Measurements from ENCODE around the gene DHCR7. TPM values are rescaled to one million over a fixed set of nuclear protein-coding genes. Genes with fewer than 3 reads are reported as not detected.

Gene DHCR7
- total and polyA plus RNA-seq, 5 experiments from 2014 or later, result 17.1 to 22.1 (median 18.6) TPM

DNA sequence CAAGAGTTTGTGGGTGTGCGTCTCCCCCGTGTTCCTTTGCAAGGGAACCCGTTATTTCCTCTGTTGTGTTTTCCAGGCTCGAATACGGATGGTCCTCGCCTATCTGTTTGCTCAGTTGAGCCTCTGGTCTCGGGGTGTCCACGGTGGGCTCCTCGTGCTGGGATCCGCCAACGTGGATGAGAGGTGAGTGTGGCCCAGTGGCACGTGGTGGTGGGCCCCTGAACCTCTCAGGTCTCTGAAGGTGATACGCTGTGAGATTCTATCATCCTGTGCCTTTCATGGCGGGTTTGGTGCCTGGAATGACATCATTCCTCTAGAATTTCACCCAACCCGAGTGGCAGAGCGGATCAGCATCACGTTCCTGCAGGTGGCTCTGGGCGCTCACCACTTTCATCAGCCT, 37.3 kb upstream of the DHCR7 start:
- POLR2A ChIA-PET, result no interaction called here
- no peak overlapping the region for H3K27ac Mint-ChIP-seq

DNA sequence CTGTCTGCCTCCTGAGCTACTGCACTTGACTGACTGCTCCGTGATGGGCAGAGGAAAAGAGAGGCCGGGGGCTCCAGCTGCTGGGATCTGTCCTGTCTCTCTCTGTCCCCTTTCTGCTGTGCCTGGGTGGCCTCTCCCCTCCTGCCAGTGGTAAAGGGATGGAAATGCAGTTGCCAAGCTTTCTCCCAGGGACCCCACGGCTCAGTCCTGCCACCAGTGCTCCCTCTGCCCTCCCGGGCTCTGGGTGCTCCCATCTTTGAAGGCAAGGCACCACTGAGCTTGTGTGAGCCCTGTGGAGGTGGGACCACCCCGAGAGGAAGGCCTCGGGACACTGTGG, 36.8 kb upstream of the DHCR7 start:
- peaks cover 0 to 8% (median 0%) of the 10 kb centered on the region in 4 donors for H3K4me1 Mint-ChIP-seq
- DNase-seq (no peak), ATAC-seq (no peak)
- POLR2A ChIA-PET, result no interaction called here
- H3K36me3 Mint-ChIP-seq, result peaks cover 9 to 88% (median 46%) of the 10 kb centered on the region in 3 donors
- H3K9me3 Mint-ChIP-seq, result no peaks in the 10 kb centered on the region
- no peak overlapping the region for H3K4me3 Mint-ChIP-seq
- H3K27ac Mint-ChIP-seq, result no peak overlapping the region
- H3K27me3 Mint-ChIP-seq, result no peaks in the 10 kb centered on the region

More for the DNA sequence above, 37.3 kb upstream of the DHCR7 start:
- no peaks in the 10 kb centered on the region for H3K27me3 Mint-ChIP-seq
- no peak for DNase-seq
- H3K9me3 Mint-ChIP-seq, result no peaks in the 10 kb centered on the region
- H3K4me1 Mint-ChIP-seq, result peaks cover 0 to 8% (median 0%) of the 10 kb centered on the region in 4 donors
- no peak overlapping the region for H3K4me3 Mint-ChIP-seq
- ATAC-seq, result no peak
- H3K36me3 Mint-ChIP-seq, result peaks cover 9 to 89% (median 47%) of the 10 kb centered on the region in 3 donors

DNA sequence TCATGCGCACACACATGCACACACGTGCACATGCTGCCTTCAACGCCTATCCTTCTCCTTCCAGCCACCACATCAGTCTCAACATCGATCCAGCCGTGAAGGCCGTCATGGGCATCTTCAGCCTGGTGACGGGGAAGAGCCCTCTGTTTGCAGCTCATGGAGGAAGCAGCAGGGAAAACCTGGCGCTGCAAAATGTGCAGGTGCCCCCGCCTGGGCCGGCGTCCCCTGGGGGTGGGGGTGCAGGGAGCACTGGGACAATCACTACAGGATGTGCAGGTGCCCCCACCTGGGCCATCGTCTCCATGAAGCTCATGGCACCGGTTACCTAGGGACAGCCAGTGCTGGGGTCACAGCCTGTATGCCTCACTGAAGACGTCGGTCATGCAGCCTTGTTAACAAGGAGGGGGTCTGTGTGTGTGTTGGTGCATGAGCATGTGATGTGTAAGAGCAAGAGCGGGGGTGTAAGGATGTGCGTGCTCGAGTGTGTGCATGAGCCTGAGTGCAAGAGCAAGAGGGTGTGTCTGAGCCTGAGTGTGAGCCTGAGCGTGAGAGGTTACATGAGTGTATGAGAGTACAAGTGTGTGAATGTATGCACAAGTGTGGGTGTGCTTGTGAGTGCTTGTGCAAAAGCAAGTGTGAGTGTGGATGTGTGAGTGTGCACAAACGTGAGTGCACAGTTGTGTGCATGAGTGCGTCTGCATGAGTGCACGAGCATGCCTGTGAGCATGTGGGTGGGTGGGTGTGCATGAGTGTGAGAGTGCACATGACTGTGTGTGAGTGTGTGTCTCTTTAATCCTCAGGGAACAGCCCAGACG, 36.3 kb upstream of the DHCR7 start:
- POLR2A ChIA-PET, result no interaction called here
- Mint-ChIP-seq H3K4me1 (peaks cover 0 to 8% (median 0%) of the 10 kb centered on the region in 4 donors), H3K27ac (peak overlapping the region in 1 of 10 donors; percentile 12), H3K27me3 (no peaks in the 10 kb centered on the region), H3K4me3 (no peak overlapping the region), H3K9me3 (no peaks in the 10 kb centered on the region), H3K36me3 (peaks cover 9 to 88% (median 49%) of the 10 kb centered on the region in 3 donors)
- DNase-seq (no peak), ATAC-seq (no peak)

DNA sequence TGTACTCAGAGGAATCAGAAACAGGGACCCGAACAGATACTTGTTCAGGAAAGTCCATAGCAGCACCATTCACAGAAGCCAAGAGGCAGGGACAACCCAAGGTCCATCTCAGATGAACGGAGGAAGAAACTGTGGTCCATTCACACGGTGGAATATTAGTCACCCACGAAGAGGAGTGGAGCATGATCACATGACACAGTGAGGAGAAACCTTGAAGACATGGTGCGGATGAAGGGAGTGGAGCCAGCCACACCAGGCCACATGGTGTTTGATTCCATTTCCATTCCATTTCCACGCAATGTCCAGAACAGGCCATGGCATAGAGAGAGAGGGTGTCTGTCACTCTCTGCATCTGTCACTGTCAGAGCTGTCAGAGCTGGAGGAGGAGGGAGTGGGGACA, 35.5 kb upstream of the DHCR7 start:
- peaks cover 9 to 85% (median 49%) of the 10 kb centered on the region in 3 donors for H3K36me3 Mint-ChIP-seq
- POLR2A ChIA-PET, result no interaction called here

DNA sequence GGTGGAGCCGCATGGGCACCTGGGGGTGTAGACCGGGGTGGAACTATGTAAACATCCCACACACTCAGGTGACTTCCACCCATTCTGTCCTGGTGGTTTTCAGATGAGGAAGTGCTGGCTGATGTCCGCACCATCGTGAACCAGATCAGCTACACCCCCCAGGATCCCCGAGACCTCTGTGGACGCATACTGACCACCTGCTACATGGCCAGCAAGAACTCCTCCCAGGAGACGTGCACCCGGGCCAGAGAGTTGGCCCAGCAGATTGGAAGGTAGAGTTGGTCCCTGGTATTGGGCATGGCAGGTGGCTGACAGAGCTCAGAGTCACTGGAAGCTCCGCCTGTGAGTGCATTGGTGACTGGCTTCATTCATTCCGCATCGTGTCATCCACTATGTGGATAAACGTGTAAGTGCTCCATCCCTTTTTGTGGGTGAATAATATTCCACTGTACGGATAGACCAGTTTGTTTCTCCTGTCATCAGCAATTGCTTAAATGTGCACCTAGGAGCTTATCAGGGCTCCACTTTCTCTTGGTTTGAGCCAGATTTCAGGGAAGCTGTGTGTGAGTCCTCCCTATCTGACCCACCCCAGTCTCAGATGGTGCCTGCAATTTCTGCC, 34.7 kb upstream of the DHCR7 start:
- no peaks in the 10 kb centered on the region for H3K9me3 Mint-ChIP-seq
- no peak for ATAC-seq
- no peaks in the 10 kb centered on the region for H3K27me3 Mint-ChIP-seq
- no peak for DNase-seq
- no peak overlapping the region for H3K4me3 Mint-ChIP-seq
- POLR2A ChIA-PET, result no interaction called here
- no peak overlapping the region for H3K27ac Mint-ChIP-seq
- peaks cover 6 to 84% (median 43%) of the 10 kb centered on the region in 3 donors for H3K36me3 Mint-ChIP-seq
- H3K4me1 Mint-ChIP-seq, result peaks cover 0 to 4% (median 0%) of the 10 kb centered on the region in 4 donors

More for the DNA sequence above, 35.5 kb upstream of the DHCR7 start:
- no peak for ATAC-seq
- H3K4me1 Mint-ChIP-seq, result peaks cover 0 to 6% (median 0%) of the 10 kb centered on the region in 4 donors
- no peak overlapping the region for H3K27ac Mint-ChIP-seq
- H3K27me3 Mint-ChIP-seq, result no peaks in the 10 kb centered on the region
- H3K9me3 Mint-ChIP-seq, result no peaks in the 10 kb centered on the region
- H3K4me3 Mint-ChIP-seq, result no peak overlapping the region
- no peak for DNase-seq

DNA sequence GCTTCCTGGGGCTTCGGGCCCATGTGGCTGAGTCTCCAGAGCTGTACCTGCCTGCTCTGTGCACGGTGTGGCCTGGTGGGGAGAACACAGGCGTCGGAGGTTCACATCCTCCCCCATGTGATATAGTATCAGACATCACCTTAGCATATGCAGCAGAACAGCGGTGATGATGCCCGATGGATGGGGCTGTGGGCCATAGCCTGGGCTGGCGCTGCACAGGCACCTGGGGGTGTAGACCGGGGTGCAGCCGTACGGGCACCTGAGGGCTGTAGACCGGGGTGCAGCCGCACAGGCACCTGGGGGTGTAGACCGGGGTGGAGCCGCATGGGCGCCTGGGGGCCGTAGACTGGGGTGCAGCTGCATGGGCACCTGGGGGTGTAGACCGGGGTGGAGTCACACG, 34.0 kb upstream of the DHCR7 start:
- Mint-ChIP-seq H3K9me3 (no peaks in the 10 kb centered on the region), H3K36me3 (peaks cover 5 to 85% (median 41%) of the 10 kb centered on the region in 3 donors), H3K4me1 (peaks cover 0 to 4% (median 0%) of the 10 kb centered on the region in 4 donors), H3K27me3 (no peaks in the 10 kb centered on the region), H3K4me3 (no peak overlapping the region), H3K27ac (no peak overlapping the region)
- ATAC-seq (no peak), DNase-seq (no peak)
- POLR2A ChIA-PET, result no interaction called here

DNA sequence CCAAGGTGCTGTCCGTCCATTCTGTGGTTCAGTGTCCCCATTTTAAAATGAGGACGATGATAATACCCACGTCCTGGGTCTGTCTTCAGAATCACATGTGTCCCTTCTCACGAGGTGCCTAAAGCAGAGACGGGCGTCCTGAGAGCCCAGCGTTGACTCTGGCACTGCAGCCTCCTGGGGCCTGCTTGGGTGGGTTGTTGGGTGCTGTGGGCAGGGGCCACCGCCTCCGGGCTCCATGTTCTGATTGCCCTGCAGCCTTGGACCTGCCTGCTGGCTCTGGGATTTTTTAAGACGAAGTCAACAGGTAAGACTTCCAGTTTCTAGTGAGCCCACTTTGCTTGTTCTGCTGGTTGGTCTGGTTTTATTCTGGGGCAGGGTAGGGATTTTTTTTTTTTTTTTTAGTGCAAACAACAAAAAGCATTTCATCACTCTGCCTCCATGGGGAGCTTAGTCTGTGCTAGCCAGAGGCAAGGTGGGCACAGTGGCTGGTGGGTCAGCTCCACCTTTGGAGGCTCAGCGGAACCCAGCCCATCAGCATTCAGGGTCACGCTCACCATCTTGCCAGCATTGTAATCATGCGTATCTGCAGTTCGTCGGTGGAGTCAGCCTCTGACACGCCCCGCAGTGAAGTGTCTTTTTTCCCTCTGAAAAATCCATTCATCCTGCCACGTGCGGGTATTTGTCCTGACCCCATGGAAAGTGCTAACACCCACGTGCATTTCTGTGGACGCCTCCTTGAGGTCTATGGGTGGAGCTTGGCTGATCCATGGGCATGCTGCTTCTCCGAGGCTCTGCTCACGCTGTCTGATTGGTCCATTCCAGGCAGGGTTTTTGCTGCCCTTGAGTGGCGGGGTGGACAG, 33.1 kb upstream of the DHCR7 start:
- H3K27me3 Mint-ChIP-seq, result no peaks in the 10 kb centered on the region
- no peak for DNase-seq
- no peak for ATAC-seq

DNA sequence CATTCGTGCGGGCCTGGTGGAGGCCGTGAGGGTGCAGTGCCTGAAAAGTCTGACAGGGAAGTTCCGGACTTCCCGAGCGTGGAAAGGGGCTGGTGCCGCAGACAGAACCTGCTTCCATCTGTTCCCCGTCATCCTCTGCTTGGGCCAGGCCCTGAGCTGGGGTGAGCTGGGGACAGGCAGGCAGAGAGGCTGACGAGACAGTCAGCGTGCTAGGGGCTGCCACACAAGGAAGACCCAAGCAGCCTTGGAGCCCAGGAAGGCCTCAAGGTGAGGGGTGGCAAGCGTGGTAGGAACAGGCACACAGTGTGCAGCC, 30.3 kb upstream of the DHCR7 start:
- ATAC-seq (no peak), DNase-seq (no peak)
- Mint-ChIP-seq H3K27me3 (no peaks in the 10 kb centered on the region), H3K4me3 (no peak overlapping the region), H3K27ac (peak overlapping the region in 1 of 10 donors; percentile 53), H3K9me3 (no peaks in the 10 kb centered on the region), H3K36me3 (peaks cover 2 to 81% (median 23%) of the 10 kb centered on the region in 3 donors), H3K4me1 (peaks cover 0 to 2% (median 0%) of the 10 kb centered on the region in 4 donors)
- POLR2A ChIA-PET, result no interaction called here

More for the DNA sequence above, 33.1 kb upstream of the DHCR7 start:
- POLR2A ChIA-PET, result no interaction called here
- no peaks in the 10 kb centered on the region for H3K9me3 Mint-ChIP-seq
- no peak overlapping the region for H3K4me3 Mint-ChIP-seq
- H3K27ac Mint-ChIP-seq, result no peak overlapping the region
- peaks cover 0 to 4% (median 0%) of the 10 kb centered on the region in 4 donors for H3K4me1 Mint-ChIP-seq
- peaks cover 5 to 83% (median 37%) of the 10 kb centered on the region in 3 donors for H3K36me3 Mint-ChIP-seq

DNA sequence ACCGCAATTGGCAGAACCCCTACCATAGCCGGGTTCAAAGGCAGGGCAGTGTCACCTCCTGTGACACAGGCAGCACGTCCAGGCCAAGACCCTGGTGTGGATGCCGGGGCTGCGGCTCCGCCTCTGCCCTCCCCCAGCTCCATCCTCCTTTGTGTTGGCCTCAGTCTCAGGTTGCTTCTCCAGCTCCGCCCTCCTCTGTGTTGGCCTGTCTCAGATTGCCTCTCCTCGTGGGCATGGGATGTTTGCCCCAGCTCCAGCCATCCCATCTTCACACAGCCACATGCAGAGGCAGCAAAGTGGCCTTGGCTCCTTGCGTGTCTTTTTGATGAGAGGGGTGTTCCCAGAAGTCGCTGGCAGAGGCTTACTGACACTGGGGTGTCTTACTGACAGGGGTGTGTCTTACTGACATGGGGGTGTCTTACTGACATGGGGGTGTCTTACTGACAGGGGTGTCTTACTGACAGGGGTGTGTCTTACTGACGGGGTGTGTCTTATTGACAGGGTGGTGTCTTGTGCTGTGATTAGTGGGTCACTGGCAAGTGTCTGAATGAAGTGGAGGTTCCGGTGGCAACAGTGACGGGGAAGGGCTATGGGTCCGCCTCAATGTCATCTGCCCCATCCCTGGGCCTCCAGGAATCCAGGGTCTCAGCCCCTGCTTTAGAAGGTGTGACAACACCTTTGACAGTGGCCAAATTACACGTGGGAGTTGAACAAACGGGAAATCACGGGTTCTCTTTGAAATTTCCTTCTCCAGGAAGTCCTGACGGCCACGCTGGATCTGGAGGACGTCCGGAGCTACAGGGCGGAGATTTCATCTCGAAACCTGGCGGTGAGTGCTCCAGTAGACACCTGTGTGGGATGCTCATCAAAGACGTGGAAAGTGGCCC, 29.7 kb upstream of the DHCR7 start:
- Mint-ChIP-seq H3K27me3 (no peaks in the 10 kb centered on the region), H3K4me3 (no peak overlapping the region), H3K9me3 (no peaks in the 10 kb centered on the region), H3K4me1 (peaks cover 0 to 2% (median 0%) of the 10 kb centered on the region in 4 donors), H3K36me3 (peaks cover 0 to 78% (median 18%) of the 10 kb centered on the region in 3 donors), H3K27ac (peak overlapping the region in 1 of 10 donors; percentile 53)
- POLR2A ChIA-PET, result no interaction called here
- DNase-seq (no peak), ATAC-seq (no peak)

DNA sequence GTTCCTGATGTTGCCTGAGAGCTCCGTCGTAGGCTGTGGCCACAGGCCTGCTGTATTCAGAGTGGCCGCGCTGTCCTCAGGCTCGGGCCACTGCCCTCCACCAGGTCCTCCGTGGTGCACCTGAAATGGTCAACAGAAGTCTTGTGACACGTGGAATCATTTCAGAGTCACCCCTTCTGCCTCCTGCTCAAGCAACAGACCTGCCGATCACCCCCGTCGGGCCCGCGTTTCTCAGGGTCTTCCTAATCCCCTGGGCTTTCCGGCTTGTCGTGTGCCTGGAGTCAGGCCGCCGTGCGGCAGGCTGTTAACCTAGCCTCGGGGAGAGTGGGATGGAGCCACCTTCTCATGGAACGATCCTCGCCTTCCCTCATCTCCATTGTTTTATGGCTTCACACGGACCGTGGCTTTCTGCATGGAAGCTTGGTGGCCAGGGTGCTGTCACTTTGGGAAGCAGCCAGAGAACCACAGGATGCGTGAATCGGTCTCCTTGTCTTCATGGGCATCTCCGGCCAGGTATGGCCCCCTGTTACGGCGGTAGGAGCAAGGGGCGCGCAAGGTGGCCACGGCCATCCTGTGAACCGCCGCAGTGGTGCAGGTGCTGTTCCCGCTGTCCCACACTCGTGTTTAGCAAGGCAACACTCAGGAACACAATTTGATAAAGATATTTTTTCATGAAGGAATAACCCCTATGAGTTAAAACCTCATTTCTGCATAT, 28.9 kb upstream of the DHCR7 start:
- H3K27ac Mint-ChIP-seq, result no peak overlapping the region
- peaks cover 0 to 2% (median 0%) of the 10 kb centered on the region in 4 donors for H3K4me1 Mint-ChIP-seq
- H3K36me3 Mint-ChIP-seq, result peaks cover 0 to 83% (median 20%) of the 10 kb centered on the region in 3 donors
- POLR2A ChIA-PET, result no interaction called here
- no peak for DNase-seq
- no peak overlapping the region for H3K4me3 Mint-ChIP-seq
- no peak for ATAC-seq
- H3K27me3 Mint-ChIP-seq, result no peaks in the 10 kb centered on the region
- H3K9me3 Mint-ChIP-seq, result no peaks in the 10 kb centered on the region

DNA sequence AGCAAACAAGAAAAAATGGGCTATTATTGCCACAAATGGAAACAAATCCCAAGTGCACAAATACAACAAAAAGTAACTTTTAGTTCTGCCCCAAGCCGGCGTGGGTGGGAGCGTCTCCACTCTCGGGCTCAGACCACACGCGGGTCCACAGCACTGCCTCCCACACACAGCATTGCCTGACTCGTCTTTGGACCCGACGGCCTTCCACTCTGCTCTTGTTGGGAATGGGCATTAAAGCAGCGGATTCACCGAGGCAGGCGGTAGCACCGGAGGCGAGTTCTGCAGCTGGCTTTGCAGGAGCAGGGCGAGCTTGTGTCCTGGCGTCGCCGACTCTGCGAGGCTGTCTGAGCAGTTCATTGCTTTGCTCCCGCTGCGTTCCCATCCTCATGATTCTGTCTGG, 27.8 kb upstream of the DHCR7 start:
- ATAC-seq (no peak), DNase-seq (no peak)
- no peak overlapping the region for H3K27ac Mint-ChIP-seq
- H3K9me3 Mint-ChIP-seq, result no peaks in the 10 kb centered on the region
- peaks cover 0 to 2% (median 0%) of the 10 kb centered on the region in 4 donors for H3K4me1 Mint-ChIP-seq
- H3K4me3 Mint-ChIP-seq, result no peak overlapping the region
- no peaks in the 10 kb centered on the region for H3K27me3 Mint-ChIP-seq
- peaks cover 0 to 81% (median 15%) of the 10 kb centered on the region in 3 donors for H3K36me3 Mint-ChIP-seq
- POLR2A ChIA-PET, result no interaction called here
